GM18517 (cell line): ENCODE results near the gene RAB29.

Experiments
- ATAC-seq: cut with Tn5 transposase; IDR thresholded peaks from one replicate; pipeline ENCODE4 v1.9.1; 2021; ENCODE audit warnings: mild to moderate bottlenecking, moderate library complexity; ENCODE audit not compliant: unreplicated experiment

Gene RAB29

GRCh38 chr1:205766038-205766437 lies 9.2 kb downstream of the RAB29 start:
- ATAC-seq = no peak

GRCh38 chr1:205764578-205764977 lies 10.7 kb downstream of the RAB29 start:
- no peak for ATAC-seq

- no peak for ATAC-seq
These were observed 11.3 kb downstream of the RAB29 start for GRCh38 chr1:205763980-205764379.

- no peak for ATAC-seq
These were observed 14.7 kb downstream of the RAB29 start for GRCh38 chr1:205760606-205761005.

- ATAC-seq = no peak
These were observed 18.7 kb downstream of the RAB29 start for GRCh38 chr1:205756552-205756951.

- no peak for ATAC-seq
These were observed 20.4 kb downstream of the RAB29 start for GRCh38 chr1:205754857-205755256.

GRCh38 chr1:205751036-205751651 lies 24.1 kb downstream of the RAB29 start:
- no peak for ATAC-seq

- peak; percentile 89 for ATAC-seq
These were observed 24.9 kb downstream of the RAB29 start, which contains the start of gene NUCKS1 for GRCh38 chr1:205750138-205751035. NUCKS1 (minus strand) TSS chr1:205750182; CDS start chr1:205749973, 209 bp downstream.

- ATAC-seq = peak; percentile 58
These were observed 25.8 kb downstream of the RAB29 start for GRCh38 chr1:205749234-205750137.

- peak; percentile 17 for ATAC-seq
These were observed 26.7 kb downstream of the RAB29 start for GRCh38 chr1:205748403-205749233.

- no peak for ATAC-seq
These were observed 28.4 kb downstream of the RAB29 start for GRCh38 chr1:205746757-205747412.

GRCh38 chr1:205744403-205744802 lies 30.9 kb downstream of the RAB29 start:
- ATAC-seq = no peak

GRCh38 chr1:205743977-205744376 lies 31.3 kb downstream of the RAB29 start:
- no peak for ATAC-seq

GRCh38 chr1:205741681-205742080 lies 33.6 kb downstream of the RAB29 start:
- ATAC-seq = no peak

GRCh38 chr1:205739348-205740160 lies 35.7 kb downstream of the RAB29 start:
- no peak for ATAC-seq

- no peak for ATAC-seq
These were observed 40.1 kb downstream of the RAB29 start for GRCh38 chr1:205735218-205735617.

GRCh38 chr1:205733438-205734175 lies 41.7 kb downstream of the RAB29 start:
- ATAC-seq = no peak

- no peak for ATAC-seq
These were observed 45.2 kb downstream of the RAB29 start for GRCh38 chr1:205729945-205730610.
